Testis (tissue), 3 donors: Measurements from ENCODE around the gene PRSS33. TPM values are rescaled to one million over a fixed set of nuclear protein-coding genes. Genes with fewer than 3 reads are reported as not detected.

ENCODE experiments used
- DNase-seq: peaks from one replicate; pipeline ENCODE4 v3.0.0-alpha.2; 2019
- H3K27ac ChIP-seq, 2 donors: fragments of 200-600 bp; sonication (generic); one replicate each; pipeline ENCODE4 v1.5.1; 2019
- H3K27me3 ChIP-seq: fragments of 200-600 bp; sonication (generic); one replicate; pipeline ENCODE4 v1.5.1; 2019
- H3K36me3 ChIP-seq: fragments of 200-600 bp; sonication (generic); one replicate; pipeline ENCODE4 v1.5.1; 2017; ENCODE audit warnings: low read depth; ENCODE audit errors: missing control alignments
- H3K4me1 ChIP-seq: fragments of 200-600 bp; sonication (generic); one replicate; pipeline ENCODE4 v1.5.1; 2019
- H3K4me3 ChIP-seq, 2 donors: fragments of 200-600 bp; sonication (generic); one replicate each; pipeline ENCODE4 v1.5.1; 2017 to 2019
- H3K9me3 ChIP-seq: fragments of 200-600 bp; sonication (generic); one replicate; pipeline ENCODE4 v1.5.1; 2017
- POLR2A ChIP-seq: fragments of 450-650 bp; IDR thresholded peaks from one replicate; pipeline ENCODE4 v1.6.1; 2017; ENCODE audit warnings: antibody characterized with exemption, mild to moderate bottlenecking, moderate library complexity
- WGBS, 2 donors: methylation state at CpG; one replicate each; pipeline ENCODE4 v1.1.5; 2018; 5-methylcytosine and 5-hydroxymethylcytosine counted together
- intact Hi-C: fragments of 100-400 bp; cut with DNase I; formaldehyde crosslinking; loops from one replicate; pipeline ENCODE4 v1.15.1; 2023; ENCODE audit warnings: low total_unique reads
- polyA plus RNA-seq: library from polyadenylated mRNA; stranded (reverse); fragments of 350-450 nt; fragmentation: Illumina TruSeq; extraction: RNeasy Lipid Tissue Mini Kit (QIAGEN cat#74804); gene quantifications from one replicate; pipeline ENCODE4 v1.2.3, GENCODE V29; 2014; ENCODE audit warnings: low read depth, low replicate concordance; ENCODE audit not compliant: insufficient read depth
- total RNA-seq, 2 donors: library from RNA; depleted of rRNA; stranded (reverse); fragments of >200 nt; gene quantifications; one replicate each; pipeline ENCODE4 v1.2.3, GENCODE V29; 2016
- TF ChIP-seq, protein P1 (sequence below), 3 experiments: fragments of 450-650 bp in 2 of 3; fragments of 200-600 bp in 1 of 3; sonication (generic) in 1 of 3; IDR thresholded peaks; one replicate each; pipeline ENCODE4 v1.5.1; 2016 to 2019; ENCODE audit warnings: antibody characterized with exemption in 3 of 3, mild to moderate bottlenecking in 2 of 3, moderate library complexity in 1 of 3

The PRSS33 gene
- total and polyA plus RNA-seq, 3 donors from 2014 or later, result 0.93 to 4.4 TPM; not detected in 1

GRCh38 chr16:2799859-2800226 is 12.5 kb upstream of the PRSS33 start:
- H3K36me3 ChIP-seq, result no peaks in the 10 kb centered on the region
- no peaks in the 10 kb centered on the region for H3K27me3 ChIP-seq
- no peak for DNase-seq
- no peaks in the 10 kb centered on the region for H3K4me1 ChIP-seq
- no peaks in the 10 kb centered on the region for H3K9me3 ChIP-seq
- no peak overlapping the region for H3K27ac ChIP-seq
- intact Hi-C loops, result no loop called here
- TF ChIP-seq POLR2A, result no peak
- TF ChIP-seq, protein P1, sequence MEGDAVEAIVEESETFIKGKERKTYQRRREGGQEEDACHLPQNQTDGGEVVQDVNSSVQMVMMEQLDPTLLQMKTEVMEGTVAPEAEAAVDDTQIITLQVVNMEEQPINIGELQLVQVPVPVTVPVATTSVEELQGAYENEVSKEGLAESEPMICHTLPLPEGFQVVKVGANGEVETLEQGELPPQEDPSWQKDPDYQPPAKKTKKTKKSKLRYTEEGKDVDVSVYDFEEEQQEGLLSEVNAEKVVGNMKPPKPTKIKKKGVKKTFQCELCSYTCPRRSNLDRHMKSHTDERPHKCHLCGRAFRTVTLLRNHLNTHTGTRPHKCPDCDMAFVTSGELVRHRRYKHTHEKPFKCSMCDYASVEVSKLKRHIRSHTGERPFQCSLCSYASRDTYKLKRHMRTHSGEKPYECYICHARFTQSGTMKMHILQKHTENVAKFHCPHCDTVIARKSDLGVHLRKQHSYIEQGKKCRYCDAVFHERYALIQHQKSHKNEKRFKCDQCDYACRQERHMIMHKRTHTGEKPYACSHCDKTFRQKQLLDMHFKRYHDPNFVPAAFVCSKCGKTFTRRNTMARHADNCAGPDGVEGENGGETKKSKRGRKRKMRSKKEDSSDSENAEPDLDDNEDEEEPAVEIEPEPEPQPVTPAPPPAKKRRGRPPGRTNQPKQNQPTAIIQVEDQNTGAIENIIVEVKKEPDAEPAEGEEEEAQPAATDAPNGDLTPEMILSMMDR (IDR thresholded peaks at IDR 0.05), result no peak
- 88 to 91% methylated on average over 1 of the region's 1 CpG for WGBS, 2 donors
- H3K4me3 ChIP-seq, result no peak overlapping the region

DNA sequence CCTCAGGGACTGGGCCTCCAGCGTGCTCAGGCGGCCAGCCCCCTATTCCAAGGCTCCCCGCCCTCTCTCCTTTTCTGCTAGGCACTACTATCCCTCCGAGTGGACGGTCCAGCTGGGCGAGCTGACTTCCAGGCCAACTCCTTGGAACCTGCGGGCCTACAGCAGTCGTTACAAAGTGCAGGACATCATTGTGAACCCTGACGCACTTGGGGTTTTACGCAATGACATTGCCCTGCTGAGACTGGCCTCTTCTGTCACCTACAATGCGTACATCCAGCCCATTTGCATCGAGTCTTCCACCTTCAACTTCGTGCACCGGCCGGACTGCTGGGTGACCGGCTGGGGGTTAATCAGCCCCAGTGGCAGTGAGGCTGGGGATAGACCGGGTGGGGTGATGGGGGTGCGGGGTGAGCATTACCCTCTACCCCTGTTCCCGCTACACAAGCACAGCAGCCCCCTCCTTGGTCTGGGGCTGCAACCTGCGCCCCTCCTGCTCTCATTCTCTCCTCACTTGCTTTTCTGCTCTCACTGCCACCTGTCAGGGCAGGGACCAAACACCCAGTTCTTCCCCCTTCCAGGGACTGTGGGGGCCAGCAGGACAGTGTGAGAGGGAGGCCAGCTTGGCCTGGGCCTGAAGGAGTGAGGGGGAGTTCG is 12.0 kb upstream of the PRSS33 start:
- intact Hi-C loops, result no loop called here
- H3K36me3 ChIP-seq, result no peaks in the 10 kb centered on the region
- TF ChIP-seq, protein P1 (IDR thresholded peaks at IDR 0.05), result no peak
- TF ChIP-seq POLR2A, result no peak
- H3K9me3 ChIP-seq, result no peaks in the 10 kb centered on the region
- peak overlapping the region in 1 of 2 donors; percentile 45 for H3K4me3 ChIP-seq
- no peaks in the 10 kb centered on the region for H3K4me1 ChIP-seq
- WGBS, 2 donors, result 75 to 83% methylated on average over 19 to 21 of the region's 21 CpGs
- no peak for DNase-seq
- H3K27me3 ChIP-seq, result no peaks in the 10 kb centered on the region
- no peak overlapping the region for H3K27ac ChIP-seq

GRCh38 chr16:2798723-2799204 is 11.4 kb upstream of the PRSS33 start:
- H3K9me3 ChIP-seq, result no peaks in the 10 kb centered on the region
- H3K4me1 ChIP-seq, result no peaks in the 10 kb centered on the region
- H3K27ac ChIP-seq, result no peak overlapping the region
- WGBS, 2 donors, result 41 to 59% methylated on average over 17 to 24 of the region's 39 CpGs
- no peak for DNase-seq
- no peaks in the 10 kb centered on the region for H3K36me3 ChIP-seq
- TF ChIP-seq POLR2A, result no peak
- TF ChIP-seq, protein P1 (IDR thresholded peaks at IDR 0.05), result no peak
- intact Hi-C loops, result no loop called here
- peak overlapping the region; percentile 9 to 45 for H3K4me3 ChIP-seq
- no peaks in the 10 kb centered on the region for H3K27me3 ChIP-seq

GRCh38 chr16:2795395-2796143 is 8.2 kb upstream of the PRSS33 start:
- no peak for DNase-seq
- Histone ChIP-seq H3K27me3 (no peaks in the 10 kb centered on the region), H3K4me3 (no peak overlapping the region), H3K4me1 (no peaks in the 10 kb centered on the region), H3K9me3 (no peaks in the 10 kb centered on the region), H3K36me3 (no peaks in the 10 kb centered on the region), H3K27ac (no peak overlapping the region)
- intact Hi-C loops, result no loop called here
- 70 to 71% methylated on average over 7 of the region's 7 CpGs for WGBS, 2 donors
- TF ChIP-seq, protein P1 (IDR thresholded peaks at IDR 0.05), result no peak
- no peak for TF ChIP-seq POLR2A
